Subcutaneous adipose tissue (tissue), 4 donors: ENCODE results near the gene CELF5. TPM values are rescaled to one million over a fixed set of nuclear protein-coding genes. Genes with fewer than 3 reads are reported as not detected.

ENCODE experiments used
- total RNA-seq, 4 donors: library from RNA; depleted of rRNA; stranded (reverse); fragments of >200 nt; gene quantifications; one replicate each; pipeline ENCODE4 v1.1.0, GENCODE V29; 2016
- TF ChIP-seq, protein P1 (sequence below): fragments of 450-650 bp; IDR thresholded peaks from one replicate; pipeline ENCODE4 v1.5.1; 2016; ENCODE audit warnings: low read depth, mild to moderate bottlenecking, control low read depth, antibody characterized with exemption, moderate library complexity

The CELF5 gene
- total RNA-seq, 4 donors from 2014 or later, result not detected

- TF ChIP-seq, protein P1, sequence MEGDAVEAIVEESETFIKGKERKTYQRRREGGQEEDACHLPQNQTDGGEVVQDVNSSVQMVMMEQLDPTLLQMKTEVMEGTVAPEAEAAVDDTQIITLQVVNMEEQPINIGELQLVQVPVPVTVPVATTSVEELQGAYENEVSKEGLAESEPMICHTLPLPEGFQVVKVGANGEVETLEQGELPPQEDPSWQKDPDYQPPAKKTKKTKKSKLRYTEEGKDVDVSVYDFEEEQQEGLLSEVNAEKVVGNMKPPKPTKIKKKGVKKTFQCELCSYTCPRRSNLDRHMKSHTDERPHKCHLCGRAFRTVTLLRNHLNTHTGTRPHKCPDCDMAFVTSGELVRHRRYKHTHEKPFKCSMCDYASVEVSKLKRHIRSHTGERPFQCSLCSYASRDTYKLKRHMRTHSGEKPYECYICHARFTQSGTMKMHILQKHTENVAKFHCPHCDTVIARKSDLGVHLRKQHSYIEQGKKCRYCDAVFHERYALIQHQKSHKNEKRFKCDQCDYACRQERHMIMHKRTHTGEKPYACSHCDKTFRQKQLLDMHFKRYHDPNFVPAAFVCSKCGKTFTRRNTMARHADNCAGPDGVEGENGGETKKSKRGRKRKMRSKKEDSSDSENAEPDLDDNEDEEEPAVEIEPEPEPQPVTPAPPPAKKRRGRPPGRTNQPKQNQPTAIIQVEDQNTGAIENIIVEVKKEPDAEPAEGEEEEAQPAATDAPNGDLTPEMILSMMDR, result no peak
Observed at GRCh38 chr19:3201911-3202310, 22.6 kb upstream of the CELF5 start.

GRCh38 chr19:3202346-3202745 is 22.1 kb upstream of the CELF5 start:
- TF ChIP-seq, protein P1, result no peak

DNA sequence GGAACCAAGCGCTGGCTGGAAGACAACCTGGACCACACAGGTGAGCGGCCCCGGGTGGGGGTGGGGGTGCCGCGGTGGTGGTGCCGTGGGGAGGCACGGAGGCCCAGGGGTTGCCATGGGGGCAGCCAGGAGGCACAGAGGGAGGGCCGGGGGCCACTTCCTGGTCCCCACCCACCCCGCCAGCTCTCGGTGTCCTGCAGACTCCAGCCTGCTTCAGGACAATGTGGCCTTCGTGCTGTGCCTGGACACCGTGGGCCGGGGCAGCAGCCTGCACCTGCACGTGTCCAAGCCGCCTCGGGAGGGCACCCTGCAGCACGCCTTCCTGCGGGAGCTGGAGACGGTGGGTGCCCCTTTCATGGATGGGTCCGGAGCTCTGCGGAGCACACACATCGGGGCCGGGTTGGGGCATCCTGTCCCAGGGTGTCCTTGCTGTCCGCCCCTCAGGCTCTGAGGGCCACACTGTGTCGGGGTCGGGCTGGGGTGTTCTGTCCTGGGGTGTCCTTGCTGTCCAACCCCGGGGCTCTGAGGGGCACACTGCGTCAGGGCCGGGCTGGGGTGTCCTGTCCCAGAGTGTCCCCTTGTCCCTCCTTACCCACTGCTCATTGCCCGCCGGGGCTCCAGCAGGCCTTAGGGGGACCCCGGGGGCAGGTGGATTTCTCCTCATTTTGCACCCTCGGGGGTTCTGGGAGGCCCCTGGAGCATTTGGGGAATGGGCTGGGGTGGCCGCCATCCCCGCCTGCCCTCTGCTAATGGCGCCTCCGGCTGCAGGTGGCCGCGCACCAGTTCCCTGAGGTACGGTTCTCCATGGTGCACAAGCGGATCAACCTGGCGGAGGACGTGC is 20.4 kb upstream of the CELF5 start:
- TF ChIP-seq, protein P1, result no peak

DNA sequence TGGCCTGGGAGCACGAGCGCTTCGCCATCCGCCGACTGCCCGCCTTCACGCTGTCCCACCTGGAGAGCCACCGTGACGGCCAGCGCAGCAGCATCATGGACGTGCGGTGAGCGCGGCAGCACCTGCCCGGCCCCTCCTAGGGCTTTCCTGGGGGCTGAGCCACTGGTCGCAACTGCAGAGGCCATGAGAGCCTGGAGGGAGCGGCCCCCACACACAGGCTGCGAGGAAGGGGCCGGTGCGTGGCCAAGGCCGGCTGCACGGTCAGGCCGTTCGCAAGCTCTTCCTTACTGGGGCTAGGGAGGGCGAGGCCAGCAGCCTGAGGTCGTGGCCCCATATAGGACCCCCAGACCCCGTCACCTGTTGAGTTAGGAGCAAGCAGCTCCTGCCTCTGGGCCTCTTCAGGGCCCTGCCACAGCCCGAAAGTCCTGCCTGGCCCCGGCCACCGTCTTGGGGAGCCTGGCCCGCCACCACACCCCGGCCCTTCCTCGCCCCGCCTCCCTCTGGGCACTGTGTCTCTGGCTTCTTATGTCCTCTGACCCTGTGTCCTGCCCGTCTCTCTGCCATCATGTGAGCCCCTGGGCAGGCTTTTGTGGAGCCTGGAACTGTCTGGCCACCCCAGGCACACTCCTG is 19.7 kb upstream of the CELF5 start:
- TF ChIP-seq, protein P1, result no peak

DNA sequence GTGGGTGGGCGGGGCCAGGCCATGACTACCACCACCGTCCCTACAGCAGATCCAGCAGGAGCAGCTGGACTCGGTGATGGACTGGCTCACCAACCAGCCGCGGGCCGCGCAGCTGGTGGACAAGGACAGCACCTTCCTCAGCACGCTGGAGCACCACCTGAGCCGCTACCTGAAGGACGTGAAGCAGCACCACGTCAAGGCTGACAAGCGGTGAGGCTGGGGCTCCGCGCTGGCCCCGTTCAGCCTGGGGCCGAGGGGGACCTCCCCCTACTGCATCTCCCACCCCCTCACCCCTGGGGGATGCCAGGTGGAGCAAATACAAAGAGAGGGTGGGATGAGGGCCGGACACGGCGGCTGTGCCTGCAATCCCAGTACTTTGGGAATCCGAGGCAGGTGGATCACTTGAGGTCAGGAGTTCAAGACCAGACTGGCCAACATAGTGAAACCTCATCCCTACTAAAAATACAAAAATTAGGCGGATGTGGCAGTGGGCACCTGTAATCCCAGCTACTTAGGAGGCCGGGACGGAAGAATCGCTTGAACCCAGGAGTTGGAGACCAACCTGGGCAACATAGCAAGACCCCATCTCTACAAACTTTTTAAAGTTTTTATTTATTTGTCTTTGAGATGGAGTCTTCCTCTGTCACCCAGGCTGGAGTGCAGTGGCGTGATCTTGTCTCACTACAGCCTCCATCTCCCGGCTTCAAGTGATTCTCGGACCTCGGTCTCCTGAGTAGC is 18.1 kb upstream of the CELF5 start:
- TF ChIP-seq, protein P1, result no peak

GRCh38 chr19:3207461-3208242 is 16.8 kb upstream of the CELF5 start:
- TF ChIP-seq, protein P1, result no peak
